Heart right ventricle (tissue), 16 donors: Measurements from ENCODE around the gene SLC35F3. TPM values are rescaled to one million over a fixed set of nuclear protein-coding genes. Genes with fewer than 3 reads are reported as not detected.
"Not testable (repeated sequence)": the region's sequence is repeated elsewhere in the genome, so short reads cannot be mapped to it uniquely, and the experiment has no call there.

Experiments used
- ATAC-seq, 8 donors: fragments of 200-7000 bp; cut with Tn5 transposase; one replicate each; pipeline ENCODE4 v1.9.1; 2020; ENCODE audit warnings: mild to moderate bottlenecking in 8 of 8, moderate library complexity in 8 of 8, moderate number of reproducible peaks in 1 of 8
- DNase-seq, 2 donors: peaks; one replicate each; pipeline ENCODE4 v3.0.0-alpha.2; 2020
- H3K27ac ChIP-seq, 10 donors: fragments of 200-600 bp; sonication (generic) in 2 of 10; one replicate each; pipeline versions ENCODE4 v1.5.0 to v1.8.0; 2020 to 2022; ENCODE audit warnings: mild to moderate bottlenecking in 3 of 10
- H3K27me3 ChIP-seq, 7 donors: fragments of 200-600 bp; one replicate each; pipeline ENCODE4 v1.8.0; 2021 to 2022; ENCODE audit warnings: mild to moderate bottlenecking in 2 of 7
- H3K36me3 ChIP-seq, 9 donors: fragments of 200-600 bp; sonication (generic) in 1 of 9; one replicate each; pipeline versions ENCODE4 v1.5.0 to v1.8.0; 2020 to 2022; ENCODE audit warnings: mild to moderate bottlenecking in 2 of 9
- H3K4me1 ChIP-seq, 9 donors: fragments of 200-600 bp; sonication (generic) in 1 of 9; one replicate each; pipeline versions ENCODE4 v1.5.0 to v1.8.0; 2020 to 2022; ENCODE audit warnings: mild to moderate bottlenecking in 4 of 9
- H3K4me3 ChIP-seq, 10 donors: fragments of 200-600 bp; sonication (generic) in 2 of 10; one replicate each; pipeline versions ENCODE4 v1.5.0 to v1.8.0; 2020 to 2022; ENCODE audit warnings: mild to moderate bottlenecking in 7 of 10, moderate library complexity in 2 of 10
- H3K9me3 ChIP-seq, 11 donors: fragments of 200-600 bp in 10 of 11; sonication (generic) in 2 of 11; one replicate each; pipeline versions ENCODE4 v1.5.0 to v1.8.0; 2013 to 2022; ENCODE audit warnings: mild to moderate bottlenecking in 2 of 11, control low read depth in 1 of 11, moderate library complexity in 1 of 11
- CTCF ChIP-seq, 9 donors: fragments of 200-600 bp; sonication (generic) in 2 of 9; IDR thresholded peaks; one replicate each; pipeline versions ENCODE4 v1.5.0 to v1.8.0; 2021 to 2022; ENCODE audit warnings: antibody characterized with exemption in 9 of 9, mild to moderate bottlenecking in 5 of 9, moderate library complexity in 1 of 9
- WGBS, 2 donors: extraction: QIAGEN DNeasy Blood & Tissue Kit; methylation state at CpG; one replicate each; pipeline ENCODE4 v1.1.7; 2013; ENCODE audit warnings: inconsistent platforms in 1 of 2; 5-methylcytosine and 5-hydroxymethylcytosine counted together
- intact Hi-C, 10 donors: fragments of 100-400 bp; cut with DNase I; formaldehyde crosslinking; loops; one replicate each; pipeline versions ENCODE4 v1.11.1 to v1.14.2; 2022
- polyA plus RNA-seq, 2 donors: library from polyadenylated mRNA; stranded (reverse); fragments of 200-250 nt; gene quantifications; one replicate each; pipeline ENCODE4 v1.2.3, GENCODE V29; 2013
- total RNA-seq, 10 donors: library from RNA; stranded (reverse); fragmentation: NEBNext Ultra II Directional in 3 of 10; extraction: Animal tissue kit (Norgen Biotek cat#: 25700) in 3 of 10; gene quantifications; one replicate each; pipeline versions ENCODE4 v1.2.1 to v1.2.4, GENCODE V29; 2021 to 2023
- donor health status: Arrhythmogenic right ventricular cardiomyopathy.
- donor health status: ischemic (EF 13 %, LVEDD 7.1; RV severe dilation, severe dysfunction).
- donor health status: healthy with polysubstance abuse.
- donor health status: DM: no; HTN: yes; CAD: no.
- donor health status: DM: no; HTN: no; CAD: no.
- donor health status: ischemic (EF 25% LVEDD 6.9; RV normal size, moderate dysfunction).
- donor health status: ischemic (EF 25% LVEDD 5.7; RV mildly dilated, moderate dysfunction).
- donor health status: healthy.
- donor health status: DM: yes; HTN: yes; CAD: no.
- donor health status: Ischemic cardiomyopathy.
- donor health status: ischemic (EF 35%, LVEDD 5.7; RV mildly dilated, moderate dysfunction).
- donor health status: nonischemic (EF 11% LVEDD 7.7; RV severe dilation, severe dysfunction).
- donor health status: DM: yes; HTN: yes; CAD: no.
- donor health status: PGD.
- donor health status: ischemic (EF 29% LVEDD 5.4; RV normal size, mild dysfunction).
- donor health status: nonischemic (EF 23%, LVEDD 6.1; RV moderate dilation, normal function).

Gene SLC35F3
- total and polyA plus RNA-seq, 12 donors: 0.04 to 0.09 (median 0.09) TPM; not detected in 9

- Histone ChIP-seq H3K4me3 (no peak overlapping the region), H3K36me3 (no peaks in the 10 kb centered on the region), H3K9me3 (peaks cover 0 to 11% (median 0%) of the 10 kb centered on the region in 11 donors), H3K4me1 (no peaks in the 10 kb centered on the region), H3K27me3 (peaks cover 0 to 40% (median 24%) of the 10 kb centered on the region in 7 donors), H3K27ac (no peak overlapping the region)
- no peak for ATAC-seq
- 63 to 69% methylated on average over 4 of the region's 4 CpGs for WGBS, 2 donors
- no peak for DNase-seq
- TF ChIP-seq CTCF (IDR thresholded peaks at IDR 0.05): no peak
- intact Hi-C loops: no loop called here
Measured at GRCh38 chr1:234296496-234296895, 392.0 kb downstream of the SLC35F3 start.

GRCh38 chr1:234297668-234298067 lies 393.2 kb downstream of the SLC35F3 start:
- Histone ChIP-seq H3K27ac (no peak overlapping the region), H3K36me3 (no peaks in the 10 kb centered on the region), H3K9me3 (peaks cover 0 to 11% (median 0%) of the 10 kb centered on the region in 11 donors), H3K4me1 (peaks cover 0 to 7% (median 0%) of the 10 kb centered on the region in 9 donors), H3K27me3 (peaks cover 0 to 40% (median 24%) of the 10 kb centered on the region in 7 donors), H3K4me3 (no peak overlapping the region)
- ATAC-seq (no peak), DNase-seq (no peak)
- intact Hi-C loops: no loop called here
- no peak for TF ChIP-seq CTCF (IDR thresholded peaks at IDR 0.05)
- WGBS, 2 donors: 75 to 78% methylated on average over 1 of the region's 1 CpG

GRCh38 chr1:234300096-234300495 lies 395.6 kb downstream of the SLC35F3 start:
- H3K27ac ChIP-seq: no peak overlapping the region
- intact Hi-C loops: loop anchor here in 3 of 10 donors (10.0 kb wide), 2 partner anchors 145 to 185 kb away; no protein-coding TSS in a partner anchor
- H3K9me3 ChIP-seq: peaks cover 0 to 11% (median 0%) of the 10 kb centered on the region in 11 donors
- no peak for TF ChIP-seq CTCF (IDR thresholded peaks at IDR 0.05)
- peaks cover 0 to 9% (median 0%) of the 10 kb centered on the region in 9 donors for H3K4me1 ChIP-seq
- peaks cover 0 to 27% (median 16%) of the 10 kb centered on the region in 7 donors for H3K27me3 ChIP-seq
- WGBS, 2 donors: 81 to 85% methylated on average over 2 of the region's 2 CpGs
- no peaks in the 10 kb centered on the region for H3K36me3 ChIP-seq
- DNase-seq: no peak
- no peak overlapping the region for H3K4me3 ChIP-seq
- ATAC-seq: no peak

GRCh38 chr1:234301663-234302062 lies 397.2 kb downstream of the SLC35F3 start:
- H3K27me3 ChIP-seq: peaks cover 0 to 15% (median 6%) of the 10 kb centered on the region in 7 donors
- intact Hi-C loops: loop anchor here in 3 of 10 donors (10.0 kb wide), 2 partner anchors 147 to 187 kb away; no protein-coding TSS in a partner anchor
- not testable (repeated sequence) for H3K36me3 ChIP-seq, H3K4me3 ChIP-seq, H3K27ac ChIP-seq, DNase-seq, ATAC-seq, H3K4me1 ChIP-seq
- H3K9me3 ChIP-seq: peaks cover 0 to 11% (median 0%) of the 10 kb centered on the region in 11 donors
- WGBS, 2 donors: 64 to 84% methylated on average over 1 of the region's 1 CpG

GRCh38 chr1:234302354-234302962 lies 398.0 kb downstream of the SLC35F3 start:
- Histone ChIP-seq H3K27me3 (peaks cover 0 to 14% (median 4%) of the 10 kb centered on the region in 7 donors), H3K36me3 (no peaks in the 10 kb centered on the region), H3K9me3 (peaks cover 0 to 11% (median 0%) of the 10 kb centered on the region in 11 donors), H3K4me3 (no peak overlapping the region), H3K27ac (no peak overlapping the region), H3K4me1 (peaks cover 0 to 9% (median 0%) of the 10 kb centered on the region in 9 donors)
- ATAC-seq (no peak), DNase-seq (no peak)
- TF ChIP-seq CTCF (IDR thresholded peaks at IDR 0.05): no peak
- 77 to 79% methylated on average over 6 of the region's 6 CpGs for WGBS, 2 donors
- intact Hi-C loops: loop anchor here in 3 of 10 donors (10.0 kb wide), 2 partner anchors 148 to 188 kb away; no protein-coding TSS in a partner anchor
